Mesenchymal stem cell (in vitro differentiated cells and primary cell): ENCODE data around the gene KCNJ10.
A peak's percentile ranks its signal among the peaks of the same experiment; 100 is the strongest.

Experiments used
- DNase-seq: peaks from one replicate; pipeline ENCODE4 v3.0.0-alpha.2; 2013
- H2AFZ ChIP-seq: one replicate; pipeline ENCODE4 v1.6.1; 2013; ENCODE audit warnings: low read depth, mild to moderate bottlenecking, control low read depth, inconsistent platforms, low read length, moderate library complexity
- H2AK5ac ChIP-seq: 2 replicates; pipeline ENCODE4 v1.6.1; 2013; ENCODE audit warnings: low read length, moderate library complexity, mild to moderate bottlenecking, inconsistent platforms; ENCODE audit not compliant: severe bottlenecking
- H2BK120ac ChIP-seq: one replicate; pipeline ENCODE4 v1.6.1; 2013; ENCODE audit warnings: low read depth, mild to moderate bottlenecking, inconsistent platforms, low read length, moderate library complexity
- H2BK12ac ChIP-seq, 2 experiments: one replicate each; pipeline ENCODE4 v1.6.1; 2013; ENCODE audit warnings: inconsistent platforms in 2 of 2, low read length in 2 of 2, mild to moderate bottlenecking in 2 of 2, moderate library complexity in 2 of 2, control low read depth in 1 of 2
- H2BK15ac ChIP-seq: one replicate; pipeline ENCODE4 v1.6.1; 2013; ENCODE audit warnings: mild to moderate bottlenecking, low read depth, inconsistent platforms; ENCODE audit not compliant: poor library complexity, severe bottlenecking
- H2BK5ac ChIP-seq: 2 replicates; pipeline ENCODE4 v1.6.1; 2013; ENCODE audit warnings: low read depth, mild to moderate bottlenecking, low read length, control low read depth, inconsistent platforms; ENCODE audit not compliant: poor library complexity, severe bottlenecking
- H3K14ac ChIP-seq, 2 experiments: one replicate each; pipeline ENCODE4 v1.6.1; 2013; ENCODE audit warnings: inconsistent platforms in 2 of 2, low read length in 2 of 2, control low read depth in 1 of 2, mild to moderate bottlenecking in 1 of 2, moderate library complexity in 1 of 2
- H3K18ac ChIP-seq, 2 experiments: one replicate each; pipeline ENCODE4 v1.6.1; 2013; ENCODE audit warnings: inconsistent platforms in 2 of 2, low read length in 2 of 2, control low read depth in 1 of 2, low read depth in 1 of 2, mild to moderate bottlenecking in 1 of 2
- H3K23ac ChIP-seq, 2 experiments: one replicate each; pipeline ENCODE4 v1.6.1; 2013; ENCODE audit warnings: inconsistent platforms in 2 of 2, low read length in 2 of 2, mild to moderate bottlenecking in 2 of 2, moderate library complexity in 2 of 2, control low read depth in 1 of 2
- H3K27ac ChIP-seq: 2 replicates; pipeline ENCODE4 v1.5.1; 2013; ENCODE audit warnings: mild to moderate bottlenecking, moderate library complexity, low read length, control low read depth, inconsistent platforms; ENCODE audit not compliant: poor library complexity, severe bottlenecking
- H3K27me3 ChIP-seq, 2 experiments: 2 replicates each; pipeline versions ENCODE4 v1.6.1 to v1.7.0; 2013; ENCODE audit warnings: low read length in 2 of 2, mild to moderate bottlenecking in 2 of 2, moderate library complexity in 2 of 2, control low read depth in 1 of 2, inconsistent platforms in 1 of 2; ENCODE audit not compliant: control insufficient read depth in 1 of 2, insufficient read depth in 1 of 2
- H3K36me3 ChIP-seq, 2 experiments: 2 replicates each; pipeline versions ENCODE4 v1.6.1 to v1.7.0; 2013; ENCODE audit warnings: low read length in 2 of 2, control low read depth in 1 of 2, inconsistent platforms in 1 of 2, low read depth in 1 of 2, mild to moderate bottlenecking in 1 of 2; ENCODE audit not compliant: insufficient read depth in 2 of 2, control insufficient read depth in 1 of 2
- H3K4ac ChIP-seq, 2 experiments: one replicate each; pipeline ENCODE4 v1.6.1; 2013; ENCODE audit warnings: inconsistent platforms in 2 of 2, low read length in 2 of 2, mild to moderate bottlenecking in 2 of 2, moderate library complexity in 2 of 2, control low read depth in 1 of 2, low read depth in 1 of 2
- H3K4me1 ChIP-seq: 2 replicates; pipeline ENCODE4 v1.6.1; 2013; ENCODE audit warnings: low read depth, low read length, control low read depth; ENCODE audit not compliant: control insufficient read depth, insufficient read depth
- H3K4me2 ChIP-seq: 2 replicates; pipeline ENCODE4 v1.6.1; 2013; ENCODE audit warnings: low read length, mild to moderate bottlenecking, inconsistent platforms; ENCODE audit not compliant: poor library complexity, severe bottlenecking
- H3K4me3 ChIP-seq, 2 experiments: 2 replicates each; pipeline versions ENCODE4 v1.5.1 to v1.7.0; 2013; ENCODE audit warnings: low read length in 2 of 2, mild to moderate bottlenecking in 2 of 2, control low read depth in 1 of 2, low read depth in 1 of 2; ENCODE audit not compliant: insufficient read depth in 1 of 2
- H3K79me1 ChIP-seq: replicated peaks from 2 replicates; pipeline ENCODE4 v1.6.1; 2013; ENCODE audit warnings: mild to moderate bottlenecking, control low read depth, low read length, inconsistent platforms; ENCODE audit not compliant: poor library complexity, severe bottlenecking
- H3K9ac ChIP-seq: 2 replicates; pipeline ENCODE4 v1.7.0; 2013; ENCODE audit warnings: mild to moderate bottlenecking, low read length, moderate library complexity
- H3K9me3 ChIP-seq: 2 replicates; pipeline ENCODE4 v1.7.0; 2013; ENCODE audit warnings: mild to moderate bottlenecking, low read length; ENCODE audit not compliant: control insufficient read depth
- H4K8ac ChIP-seq: one replicate; pipeline ENCODE4 v1.6.1; 2013; ENCODE audit warnings: inconsistent platforms, mild to moderate bottlenecking, low read length, moderate library complexity
- H4K91ac ChIP-seq: one replicate; pipeline ENCODE4 v1.6.1; 2013; ENCODE audit warnings: mild to moderate bottlenecking, low read length, inconsistent platforms
- WGBS: methylation state at CpG from one replicate; pipeline ENCODE4 v1.1.7; 2013; ENCODE audit warnings: mixed read lengths; 5-methylcytosine and 5-hydroxymethylcytosine counted together

KCNJ10 gene

GRCh38 chr1:159999204-159999603 is 70.8 kb downstream of the KCNJ10 start:
- H3K9ac ChIP-seq = no peak overlapping the region
- no peak overlapping the region for H4K8ac ChIP-seq
- H2BK5ac ChIP-seq = no peak overlapping the region
- H2BK12ac ChIP-seq = no peak overlapping the region
- H3K14ac ChIP-seq = no peak overlapping the region
- H4K91ac ChIP-seq = no peak overlapping the region
- no peak overlapping the region for H3K18ac ChIP-seq
- WGBS = 53% methylated on average over 3 of the region's 4 CpGs
- no peak overlapping the region for H2AFZ ChIP-seq
- no peak overlapping the region for H3K4me3 ChIP-seq
- no peak overlapping the region for H3K4ac ChIP-seq
- no peaks in the 10 kb centered on the region for H3K79me1 ChIP-seq
- H3K4me1 ChIP-seq = no peaks in the 10 kb centered on the region
- H2BK120ac ChIP-seq = no peak overlapping the region
- no peak overlapping the region for H2BK15ac ChIP-seq
- no peaks in the 10 kb centered on the region for H3K9me3 ChIP-seq
- H3K23ac ChIP-seq = no peak overlapping the region
- no peak for DNase-seq
- H3K4me2 ChIP-seq = no peak overlapping the region
- no peaks in the 10 kb centered on the region for H3K36me3 ChIP-seq
- H3K27me3 ChIP-seq = peaks cover 0 to 39% of the 10 kb centered on the region in 2 experiments
- H3K27ac ChIP-seq = no peak overlapping the region
- no peak overlapping the region for H2AK5ac ChIP-seq

DNA sequence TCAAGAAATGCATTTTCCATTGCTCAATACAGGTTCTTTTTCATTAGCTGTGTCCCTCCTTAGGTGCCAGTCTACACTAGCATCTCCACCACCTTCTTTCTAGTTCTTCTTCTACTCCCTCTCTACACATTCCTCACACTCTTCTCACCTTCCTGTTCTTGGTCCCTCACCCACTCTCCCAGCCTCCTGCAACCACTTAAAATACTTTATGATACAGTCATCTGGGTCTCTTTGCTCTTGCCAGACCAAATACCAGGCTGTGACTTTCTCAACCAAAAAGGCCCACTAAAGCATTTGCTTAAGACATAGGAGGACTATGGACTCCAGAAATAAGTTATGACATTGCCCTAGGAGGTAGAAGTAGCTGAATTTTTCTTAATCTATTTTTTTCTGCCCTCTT is 73.3 kb downstream of the KCNJ10 start:
- peaks cover 0 to 31% of the 10 kb centered on the region in 2 experiments for H3K27me3 ChIP-seq
- no peak overlapping the region for H2BK5ac ChIP-seq
- no peak overlapping the region for H2BK120ac ChIP-seq
- H3K36me3 ChIP-seq = no peaks in the 10 kb centered on the region
- no peak overlapping the region for H4K8ac ChIP-seq
- H3K4me3 ChIP-seq = no peak overlapping the region
- H3K4me1 ChIP-seq = no peaks in the 10 kb centered on the region
- H3K18ac ChIP-seq = no peak overlapping the region
- H3K79me1 ChIP-seq = no peaks in the 10 kb centered on the region
- no peak overlapping the region for H2AFZ ChIP-seq
- no peaks in the 10 kb centered on the region for H3K9me3 ChIP-seq
- no peak overlapping the region for H3K4me2 ChIP-seq
- no peak overlapping the region for H3K23ac ChIP-seq
- H2BK12ac ChIP-seq = no peak overlapping the region
- no peak overlapping the region for H3K27ac ChIP-seq
- no peak overlapping the region for H3K14ac ChIP-seq
- H3K4ac ChIP-seq = no peak overlapping the region
- DNase-seq = peak; percentile 72
- no peak overlapping the region for H2AK5ac ChIP-seq
- no peak overlapping the region for H3K9ac ChIP-seq
- H4K91ac ChIP-seq = no peak overlapping the region
- no peak overlapping the region for H2BK15ac ChIP-seq

- Histone ChIP-seq H4K8ac (no peak overlapping the region), H3K27ac (no peak overlapping the region), H2BK12ac (no peak overlapping the region), H2AK5ac (no peak overlapping the region), H4K91ac (no peak overlapping the region), H3K14ac (no peak overlapping the region), H3K27me3 (peaks cover 0 to 24% of the 10 kb centered on the region in 2 experiments), H2AFZ (no peak overlapping the region), H3K23ac (no peak overlapping the region), H3K79me1 (no peaks in the 10 kb centered on the region), H3K18ac (no peak overlapping the region), H3K4me3 (no peak overlapping the region), H3K9me3 (no peaks in the 10 kb centered on the region), H3K4me2 (no peak overlapping the region), H2BK15ac (no peak overlapping the region), H3K36me3 (no peaks in the 10 kb centered on the region), H2BK120ac (no peak overlapping the region), H3K9ac (no peak overlapping the region), H2BK5ac (no peak overlapping the region), H3K4ac (no peak overlapping the region), H3K4me1 (no peaks in the 10 kb centered on the region)
- WGBS = 86% methylated on average over 2 of the region's 2 CpGs
- DNase-seq = no peak
Measured at GRCh38 chr1:159994896-159995295, 75.1 kb downstream of the KCNJ10 start.

DNA sequence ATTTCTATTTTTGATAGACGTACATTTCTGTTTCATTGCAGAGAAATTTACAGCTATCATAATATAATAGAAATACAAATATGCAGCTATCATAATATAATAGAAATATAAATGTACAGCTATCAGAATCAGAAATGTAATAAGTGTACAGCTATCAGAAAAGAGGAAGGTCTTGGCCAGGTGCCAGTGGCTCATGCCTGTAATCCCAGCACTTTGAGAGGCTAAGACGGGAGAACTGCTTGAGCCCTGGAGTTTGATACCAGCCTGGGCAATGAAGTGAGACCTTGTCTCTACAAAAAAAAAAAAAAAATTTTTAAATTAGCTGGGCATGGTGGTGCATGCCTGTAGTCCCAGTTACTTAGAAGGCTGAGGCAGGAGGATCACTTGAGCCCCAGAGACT is 76.0 kb downstream of the KCNJ10 start:
- Histone ChIP-seq H4K8ac (no peak overlapping the region), H3K23ac (no peak overlapping the region), H2AK5ac (no peak overlapping the region), H3K4ac (no peak overlapping the region), H3K4me1 (no peaks in the 10 kb centered on the region), H2BK120ac (no peak overlapping the region), H3K14ac (no peak overlapping the region), H2BK15ac (no peak overlapping the region), H3K27ac (no peak overlapping the region), H3K9me3 (no peaks in the 10 kb centered on the region), H2BK12ac (no peak overlapping the region), H3K79me1 (no peaks in the 10 kb centered on the region), H2AFZ (no peak overlapping the region), H3K27me3 (peaks cover 0 to 27% of the 10 kb centered on the region in 2 experiments), H3K4me2 (no peak overlapping the region), H4K91ac (no peak overlapping the region), H2BK5ac (no peak overlapping the region), H3K36me3 (no peaks in the 10 kb centered on the region), H3K4me3 (no peak overlapping the region), H3K18ac (no peak overlapping the region), H3K9ac (no peak overlapping the region)
- WGBS = 70% methylated on average over 1 of the region's 2 CpGs
- no peak for DNase-seq
